ENCODE measurements around the gene ECHDC3.

GRCh38 chr10:11713963-11714362, 28.2 kb upstream of the ECHDC3 start:
- TF ChIP-seq CTCF (IDR thresholded peaks at IDR 0.05), result no peak
- no peak for TF ChIP-seq POLR2A (IDR thresholded peaks at IDR 0.05)
- no peak for TF ChIP-seq POLR2AphosphoS5 (IDR thresholded peaks at IDR 0.05)

Measured in prostate gland (tissue), 2 donors.